ENCODE measurements around the gene ANO3.
"Not testable (repeated sequence)": the region's sequence is repeated elsewhere in the genome, so short reads cannot be mapped to it uniquely, and the experiment has no call there.

ANO3 gene

DNA sequence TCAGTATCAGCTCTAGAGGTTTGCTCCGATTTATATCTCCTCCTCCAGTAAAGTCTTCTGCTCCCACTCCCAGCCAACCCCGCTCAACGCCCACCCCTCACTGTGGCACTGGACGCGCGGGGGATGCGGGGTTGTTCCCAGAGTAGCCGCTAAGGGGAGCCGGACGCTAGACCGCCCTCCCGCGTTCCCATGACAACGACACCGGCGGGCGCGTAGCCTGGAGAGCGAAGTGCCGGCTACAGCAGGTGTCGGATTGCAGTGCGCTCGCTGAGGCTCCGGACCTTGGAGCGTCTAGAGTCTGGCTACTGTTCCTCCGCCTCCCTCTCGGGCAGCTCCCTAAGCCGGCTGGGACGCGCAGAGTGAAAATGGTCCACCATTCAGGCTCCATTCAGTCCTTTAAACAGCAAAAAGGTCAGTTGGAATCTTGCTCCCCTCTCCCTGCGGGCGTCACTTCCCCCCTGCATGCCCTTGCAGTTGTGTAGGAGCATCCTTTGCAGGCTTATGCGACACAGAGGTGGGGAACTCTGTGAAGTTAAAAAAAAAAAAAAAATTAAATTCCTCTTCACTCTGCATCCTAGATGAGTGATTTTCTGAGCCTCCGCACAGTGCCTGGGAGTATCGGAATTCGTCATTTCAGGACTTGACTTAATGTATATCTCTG is at the start of gene ANO3:
TSS of gene ANO3 (plus strand) at position 220 of the 661 bp plus-strand sequence. CDS start at position 366, 146 bp downstream.
- DNase-seq = no peak

DNA sequence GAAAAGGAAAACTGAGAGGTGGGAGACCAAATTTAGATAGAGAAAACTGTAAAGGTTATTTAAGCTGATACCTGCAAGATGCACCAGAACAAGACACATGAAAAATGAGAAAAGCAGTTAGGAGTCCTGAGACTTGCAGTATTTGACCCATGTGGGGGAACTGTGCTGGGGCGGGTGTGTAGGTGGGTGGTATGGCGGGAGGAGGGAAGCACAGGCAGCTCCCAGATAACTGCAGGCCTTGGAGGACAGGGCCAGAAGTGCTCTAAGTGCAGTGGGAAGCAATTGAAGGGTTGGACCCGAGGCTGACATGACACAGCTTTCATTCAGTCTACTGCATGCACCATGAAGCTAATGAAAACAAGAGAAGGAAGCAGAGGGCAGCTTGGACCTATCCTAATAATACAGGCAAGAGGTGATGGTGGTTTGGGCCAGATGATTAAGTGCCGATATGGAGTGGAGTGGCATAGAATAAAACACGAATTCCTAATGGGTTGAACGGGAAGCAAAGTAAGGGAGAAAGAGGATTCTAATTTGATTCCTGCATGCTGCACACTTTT is 48.0 kb upstream of the ANO3 start:
- DNase-seq = no peak

DNA sequence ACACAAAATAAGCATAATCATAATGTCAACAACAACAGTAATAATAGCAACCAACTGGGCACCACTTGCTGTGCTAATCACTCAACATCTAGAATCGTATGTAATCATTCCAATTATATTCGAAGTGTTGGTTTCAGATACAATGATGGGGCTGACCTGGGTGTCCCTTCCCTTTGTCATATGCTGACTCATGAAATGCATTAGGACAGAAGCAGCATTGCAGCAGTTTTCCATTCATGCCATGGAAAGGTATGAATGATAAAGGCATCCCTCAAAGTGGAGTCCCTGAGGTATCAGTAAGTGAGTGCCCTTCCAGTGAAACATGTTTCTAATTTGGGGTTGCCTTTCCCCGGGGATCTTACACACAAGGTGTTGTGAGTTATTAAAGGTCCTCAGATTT is 46.3 kb upstream of the ANO3 start:
- DNase-seq = no peak

DNA sequence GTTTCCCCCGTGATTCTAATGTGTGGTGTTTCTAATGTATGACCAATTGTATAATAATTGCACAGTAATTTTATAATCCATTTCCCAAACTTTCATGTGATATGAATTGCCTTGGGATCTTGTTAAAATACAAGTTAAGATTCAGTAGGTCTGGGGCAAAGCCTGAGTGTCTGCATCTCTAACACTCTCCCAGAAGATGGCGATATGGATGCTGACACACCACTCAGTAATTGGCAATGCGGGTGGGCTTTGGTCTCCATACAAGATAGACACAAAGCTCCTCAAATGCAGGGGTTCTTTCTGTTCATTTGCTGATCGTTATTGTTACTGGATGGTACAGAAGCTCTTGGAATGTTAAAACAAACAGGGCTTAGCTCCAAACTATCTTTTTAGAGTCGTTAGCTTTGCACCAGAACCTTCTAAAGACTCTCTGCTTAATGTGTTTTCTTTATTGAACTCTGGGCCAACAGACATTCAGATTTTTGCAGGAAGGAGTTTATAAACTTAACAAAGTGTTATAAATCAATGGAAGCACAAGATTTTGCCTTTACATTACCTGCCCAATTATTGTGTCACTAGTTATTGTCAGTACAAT is 45.4 kb upstream of the ANO3 start:
- no peak for DNase-seq

DNA sequence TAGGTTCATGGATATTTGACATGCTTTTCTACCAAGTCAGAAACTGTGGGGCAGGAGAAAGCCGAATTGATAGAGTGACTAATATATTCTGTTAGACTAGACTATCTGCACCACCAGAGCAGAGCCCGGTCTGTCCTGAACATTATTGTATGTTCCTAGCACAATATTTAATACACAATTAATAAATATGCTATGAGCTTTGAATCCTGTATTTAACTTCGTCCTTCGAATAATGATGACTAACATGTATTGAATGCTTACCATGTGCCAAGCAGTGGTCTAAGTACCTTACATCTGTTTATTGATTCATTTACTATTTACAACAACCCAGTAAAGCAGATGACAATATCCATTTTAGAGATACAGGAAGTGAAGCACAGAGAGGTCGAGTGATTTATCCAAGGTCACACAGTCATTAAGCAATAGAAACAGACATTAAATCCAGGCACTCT is 44.8 kb upstream of the ANO3 start:
- no peak for DNase-seq

DNA sequence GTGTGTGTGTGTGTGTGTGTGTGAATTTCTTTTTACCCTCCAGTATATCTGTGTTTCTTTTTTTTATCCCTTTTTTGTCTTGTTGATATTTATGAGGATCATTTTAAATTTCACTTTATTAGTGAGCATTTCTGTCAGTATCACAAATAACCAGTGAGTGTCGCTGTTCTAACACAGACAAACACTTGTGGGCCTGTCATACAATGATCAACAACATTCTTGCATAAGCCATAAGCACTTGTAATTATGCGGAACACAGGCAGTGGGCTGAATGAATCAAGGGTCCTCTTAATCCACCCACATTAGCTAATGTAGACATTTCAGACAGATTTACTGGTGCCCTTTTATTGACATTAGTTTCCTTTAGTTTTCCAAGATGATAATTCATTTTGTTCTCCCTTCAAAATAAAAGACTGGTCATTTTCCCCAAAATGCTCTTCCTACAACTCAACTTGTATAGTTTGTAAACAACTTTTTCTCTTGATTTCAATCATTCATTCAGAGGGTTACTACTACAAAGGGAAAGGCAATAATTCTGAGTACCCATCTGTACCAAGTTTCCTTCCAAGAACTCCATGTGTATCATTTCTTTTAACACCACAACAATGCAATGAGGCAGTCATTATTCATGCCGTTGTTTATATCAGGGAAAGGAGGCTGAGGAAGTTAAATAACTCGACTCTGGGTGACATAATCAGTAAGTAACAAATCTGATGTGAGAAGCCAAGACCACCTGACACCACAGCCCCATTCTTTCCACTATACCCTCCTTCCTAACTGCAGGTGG is 34.5 kb upstream of the ANO3 start:
- no peak for DNase-seq

DNA sequence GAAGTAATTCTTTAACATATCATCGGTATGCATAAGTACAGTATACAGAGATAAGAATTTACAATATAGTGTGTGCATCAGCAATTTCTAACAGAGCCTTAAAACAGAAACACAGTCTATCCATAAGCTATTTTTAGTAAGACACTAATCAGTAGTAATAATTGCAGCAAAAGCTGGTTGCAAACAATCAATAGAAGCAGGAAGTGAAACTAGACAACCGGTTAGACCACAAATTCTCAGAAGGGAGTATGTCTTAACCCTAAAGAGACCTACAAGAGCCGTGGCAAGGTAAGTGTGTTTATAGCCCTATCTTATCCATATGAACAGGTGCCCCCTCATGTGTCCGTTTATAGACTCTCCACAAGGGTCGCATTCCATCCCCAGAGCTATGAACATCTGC is 15.6 kb upstream of the ANO3 start:
- DNase-seq = not testable (repeated sequence)

DNA sequence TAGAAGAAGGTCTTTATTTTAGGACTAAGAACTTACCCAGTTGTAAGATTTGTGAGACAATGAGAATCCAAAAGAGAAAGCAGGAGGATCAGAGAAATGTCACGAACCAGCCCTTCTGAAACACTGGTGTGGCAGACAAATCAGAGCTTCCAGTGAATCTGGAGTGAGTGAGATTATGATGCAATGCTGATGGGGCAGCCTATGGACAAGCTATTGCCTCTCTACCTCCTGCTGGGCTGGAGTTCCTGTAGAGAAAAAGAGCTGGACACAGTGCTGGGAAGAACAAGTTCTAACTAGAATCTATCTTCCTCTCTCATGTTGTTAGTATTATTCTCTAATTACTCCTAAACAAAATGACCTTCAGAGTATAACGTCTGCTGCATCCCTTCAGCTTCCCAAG is 12.0 kb upstream of the ANO3 start:
- DNase-seq = no peak

DNA sequence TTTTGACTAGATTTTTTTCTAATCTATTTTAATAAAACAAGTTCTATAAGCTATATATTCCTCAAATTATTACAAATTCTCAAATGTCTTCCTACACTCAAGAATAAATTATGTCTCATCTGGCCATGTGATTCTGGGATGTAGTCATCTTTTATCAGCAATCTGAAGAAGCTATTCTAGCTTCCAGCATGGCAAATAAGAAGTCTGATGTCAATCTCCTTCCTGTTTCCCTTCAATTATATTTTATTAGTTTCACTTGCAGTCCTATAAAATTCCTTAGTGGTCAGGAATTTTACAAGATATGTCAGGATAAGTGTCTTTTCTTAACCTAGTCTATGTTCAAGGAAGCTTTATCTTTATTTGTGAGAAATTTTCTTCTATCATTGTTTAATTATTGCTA is 10.4 kb upstream of the ANO3 start:
- no peak for DNase-seq

DNA sequence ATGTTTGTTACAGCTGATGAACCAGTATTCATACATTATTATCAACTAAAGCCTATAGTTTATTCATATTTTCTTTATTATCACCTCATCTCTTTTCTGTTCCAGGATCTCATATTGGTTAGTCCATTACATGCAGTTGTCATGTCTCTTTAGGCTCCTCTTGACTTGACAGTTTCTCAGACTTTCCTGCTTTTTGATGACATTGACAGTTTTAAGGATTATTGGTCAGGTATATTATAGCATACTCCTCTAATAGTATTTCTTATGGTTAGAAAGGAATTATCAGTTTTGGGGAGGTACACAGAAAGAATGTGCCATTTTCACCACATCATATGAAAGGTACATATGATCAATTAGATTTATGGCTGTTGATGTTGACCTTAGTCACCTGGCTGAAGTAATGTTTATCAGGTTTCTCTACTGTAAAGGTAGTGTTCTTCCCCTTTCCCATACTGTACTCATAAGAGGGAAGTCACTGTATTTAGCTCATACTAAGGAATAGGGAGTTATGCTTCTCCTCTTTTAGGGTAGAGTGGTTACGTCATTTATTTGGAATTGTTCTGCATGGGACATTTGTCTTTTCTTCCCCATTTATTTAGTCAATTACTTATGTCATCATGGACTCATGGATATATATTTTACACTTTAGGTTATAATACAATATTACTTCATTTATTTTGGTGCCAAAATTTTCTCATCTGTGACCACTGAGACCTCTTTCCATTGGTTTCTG is 9.4 kb upstream of the ANO3 start:
- no peak for DNase-seq

DNA sequence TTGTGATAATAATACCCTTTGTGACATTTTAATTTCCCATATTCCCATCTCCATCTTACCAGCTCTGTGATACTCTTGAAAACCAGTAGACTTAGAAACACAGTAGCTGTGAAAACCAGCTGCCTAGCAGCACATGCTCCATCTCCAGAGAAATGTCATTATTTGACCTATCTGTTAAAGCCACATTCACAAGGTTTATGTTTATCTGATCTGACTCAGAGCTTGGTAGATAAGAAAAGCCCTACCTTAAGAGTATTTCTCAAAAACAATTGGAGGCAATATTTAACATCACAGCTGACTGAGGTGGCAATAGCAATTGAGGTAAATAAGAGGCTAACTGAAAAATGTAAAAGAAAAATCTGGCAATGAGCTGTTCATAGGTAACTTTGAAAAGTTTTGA is 8.1 kb upstream of the ANO3 start:
- DNase-seq = no peak

DNA sequence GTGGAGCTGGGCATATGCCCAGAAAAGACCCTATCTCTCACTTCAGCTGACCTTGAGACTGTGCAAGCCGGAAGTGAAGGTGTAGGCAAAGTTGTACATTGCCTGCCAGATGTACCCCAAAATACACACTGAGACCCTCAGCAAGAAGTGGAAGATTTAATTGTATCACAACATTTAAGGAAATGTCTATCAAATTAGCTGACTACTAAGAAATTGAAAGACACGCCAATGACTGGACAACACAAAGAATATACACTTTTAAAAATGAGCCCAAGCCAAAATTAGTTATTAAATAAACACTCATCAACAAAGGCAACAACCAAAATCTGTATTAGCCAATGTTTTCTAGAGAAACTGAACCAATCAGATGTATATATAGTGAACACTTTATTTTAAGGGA is 7.7 kb upstream of the ANO3 start:
- DNase-seq = no peak

DNA sequence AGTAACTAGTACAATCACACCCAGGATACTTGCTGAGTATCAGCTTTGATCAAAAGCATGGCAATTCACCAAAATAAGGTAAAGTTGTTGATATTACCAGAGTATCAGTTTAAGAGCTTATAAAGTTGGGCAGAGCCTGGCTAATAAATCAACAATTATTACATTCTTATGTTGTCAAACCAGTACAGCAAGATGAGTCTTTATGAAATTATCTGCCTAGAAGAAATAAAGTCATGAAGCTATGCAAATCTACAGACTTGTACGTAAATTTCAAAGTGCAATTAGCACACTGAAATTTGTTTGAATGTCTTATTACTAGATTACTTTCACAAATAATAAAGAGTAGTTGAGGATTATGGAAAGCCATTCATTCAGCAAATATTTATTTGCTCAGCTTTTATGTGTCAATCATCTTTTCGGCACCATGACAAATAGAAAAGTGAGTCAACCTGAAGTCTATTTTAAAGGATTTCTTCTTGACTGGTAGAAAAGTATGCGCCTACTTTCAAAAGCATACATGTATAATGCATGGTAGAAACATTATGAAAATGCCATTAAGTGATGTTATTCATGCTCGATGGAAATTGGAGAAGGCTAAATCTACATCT is 5.0 kb upstream of the ANO3 start:
- DNase-seq = no peak

DNA sequence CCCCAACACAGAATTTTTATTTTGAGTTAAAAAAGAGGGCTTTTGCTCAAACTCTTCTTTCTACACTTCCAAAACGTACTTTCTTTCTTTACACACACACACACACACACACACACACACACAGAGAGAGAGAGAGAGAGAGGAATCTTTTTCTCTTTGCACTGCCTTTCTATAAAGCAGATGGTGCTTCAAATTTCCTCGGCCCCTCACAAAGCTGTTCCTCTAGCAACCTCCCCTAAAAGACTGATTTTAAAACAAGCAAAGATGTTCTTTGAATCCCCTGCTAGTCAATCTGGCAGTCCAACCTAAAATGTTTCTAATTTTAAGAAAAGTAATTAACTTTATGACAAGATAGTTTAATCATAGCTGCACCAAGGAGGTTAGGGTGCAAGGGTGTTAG is 2.7 kb upstream of the ANO3 start:
- DNase-seq = no peak

DNA sequence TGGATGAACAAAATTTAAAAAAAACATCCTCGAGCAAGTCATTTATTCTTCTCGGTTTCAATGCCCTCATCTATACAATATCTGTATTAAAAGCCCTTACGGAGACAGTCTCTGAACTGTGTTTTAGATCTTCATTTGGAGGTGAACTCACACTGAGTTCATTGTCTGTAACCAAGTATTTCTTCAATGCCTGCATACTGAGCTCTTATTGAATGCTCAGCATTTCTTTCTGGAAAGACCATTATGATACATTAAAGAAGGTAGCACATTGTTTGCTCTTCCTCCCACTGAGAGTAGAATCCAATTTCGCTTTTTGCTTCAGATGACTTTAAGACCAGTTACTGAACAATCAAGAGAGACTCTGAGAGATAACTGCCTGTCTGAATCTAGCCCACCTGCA is 1.7 kb upstream of the ANO3 start:
- DNase-seq = no peak

DNA sequence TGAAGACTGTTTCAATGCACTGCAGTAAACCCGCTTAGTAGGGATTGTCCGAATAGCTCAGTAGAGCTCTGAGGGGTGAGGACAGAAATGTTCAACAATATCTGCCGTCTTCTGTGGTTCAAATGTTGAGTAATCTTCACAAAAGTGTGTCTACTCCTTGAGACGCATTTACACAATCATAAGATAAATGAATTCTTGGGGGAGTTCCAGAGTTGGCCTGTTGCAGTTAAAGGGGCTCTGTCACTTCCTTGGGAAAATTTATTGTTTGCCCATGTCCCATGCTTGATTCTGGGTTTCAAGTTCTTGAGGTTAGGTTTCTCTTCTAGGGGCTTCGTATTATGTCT is 614 bp downstream of the ANO3 start:
- no peak for DNase-seq

DNA sequence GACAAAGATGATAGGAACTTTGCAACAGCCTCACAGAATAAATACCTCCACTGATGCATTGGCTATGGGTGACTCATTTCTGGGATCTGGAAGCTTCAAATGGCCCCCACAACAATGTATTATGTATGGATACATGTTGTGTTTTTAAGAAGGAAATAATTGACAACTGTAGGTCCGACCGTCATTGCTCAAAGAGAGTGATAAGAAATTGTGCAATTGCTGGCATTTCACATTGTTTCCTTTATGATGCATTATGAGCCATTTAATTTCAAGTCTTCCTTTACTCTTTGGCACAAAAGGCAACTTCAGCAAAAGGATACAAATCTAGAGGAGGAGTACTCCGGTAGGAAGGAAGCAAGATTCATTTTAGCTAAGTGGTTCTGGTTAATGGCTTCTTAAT is 2.0 kb downstream of the ANO3 start:
- DNase-seq = no peak

DNA sequence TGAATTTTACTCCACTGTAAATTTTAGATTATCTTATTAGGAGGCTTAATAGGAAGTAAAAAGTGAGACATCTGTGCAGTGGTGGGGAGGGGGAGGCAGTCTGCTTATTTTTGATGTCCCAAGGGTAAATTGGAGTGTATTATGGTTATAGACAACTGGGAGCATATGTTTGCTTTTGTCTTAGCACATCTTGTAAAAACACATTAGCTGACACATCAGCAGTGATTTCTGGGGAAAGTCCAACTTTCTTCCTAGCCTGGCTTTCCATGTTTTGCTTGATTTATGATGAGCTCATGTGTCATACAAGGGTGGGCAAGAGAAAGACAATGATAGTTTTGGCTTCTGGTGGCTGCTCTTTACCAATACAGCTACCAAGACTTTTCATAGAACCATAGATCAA is 4.0 kb downstream of the ANO3 start:
- DNase-seq = no peak

DNA sequence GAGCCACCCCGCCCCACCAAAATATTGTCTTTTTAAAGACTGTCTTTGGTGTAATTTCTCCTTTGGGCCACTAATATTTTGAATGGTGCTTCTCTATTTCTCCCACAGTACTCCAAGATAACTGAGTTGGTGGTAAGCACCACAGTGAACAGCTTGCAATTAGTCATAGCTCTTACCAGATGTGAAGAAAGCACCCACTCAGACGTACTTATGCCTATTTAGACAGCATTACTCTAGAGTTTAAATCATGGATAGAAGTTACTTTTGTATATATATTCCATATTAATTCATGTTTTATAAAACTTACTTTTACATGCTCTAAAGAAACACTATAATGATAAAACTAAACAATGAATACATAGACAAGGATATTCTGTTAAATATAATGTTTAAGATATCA is 12.7 kb downstream of the ANO3 start:
- DNase-seq = no peak

DNA sequence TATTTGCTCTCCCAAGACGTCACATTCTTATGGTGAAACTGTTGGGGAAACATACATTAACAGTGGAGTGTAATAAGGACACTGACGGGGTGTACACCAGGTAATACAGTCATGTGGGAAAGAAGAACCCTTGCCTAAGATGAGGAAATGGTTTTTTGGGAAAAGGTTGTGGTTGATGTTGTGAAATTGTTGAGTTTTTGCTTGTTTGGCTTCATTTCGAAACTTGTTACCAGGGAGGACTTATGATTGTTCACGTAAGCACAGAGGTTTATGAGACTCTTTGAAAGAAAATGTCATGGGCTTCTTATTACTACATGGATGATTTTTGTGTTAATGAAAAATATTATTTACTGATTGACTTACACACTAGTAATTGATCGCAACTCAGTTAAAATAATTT is 16.8 kb downstream of the ANO3 start:
- DNase-seq = no peak

DNA sequence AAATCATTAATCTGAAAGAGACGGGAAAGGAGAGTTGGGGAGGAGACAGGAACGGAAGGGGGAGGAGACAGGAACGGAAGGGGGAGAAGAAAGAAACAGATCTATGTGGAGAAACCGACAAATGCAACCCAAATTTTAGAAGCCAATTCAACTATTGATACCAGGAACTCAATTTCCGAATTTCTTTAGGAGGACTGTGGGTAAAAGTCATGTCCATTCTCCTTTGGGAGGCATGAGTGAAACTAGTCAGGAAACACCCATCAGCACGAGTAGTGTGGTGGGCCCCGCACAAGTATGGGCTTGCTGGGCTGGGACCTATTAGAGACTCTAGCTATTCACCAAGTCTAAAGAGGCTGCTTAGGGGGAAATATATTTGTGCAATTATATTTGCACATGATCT is 18.1 kb downstream of the ANO3 start:
- DNase-seq = no peak

DNA sequence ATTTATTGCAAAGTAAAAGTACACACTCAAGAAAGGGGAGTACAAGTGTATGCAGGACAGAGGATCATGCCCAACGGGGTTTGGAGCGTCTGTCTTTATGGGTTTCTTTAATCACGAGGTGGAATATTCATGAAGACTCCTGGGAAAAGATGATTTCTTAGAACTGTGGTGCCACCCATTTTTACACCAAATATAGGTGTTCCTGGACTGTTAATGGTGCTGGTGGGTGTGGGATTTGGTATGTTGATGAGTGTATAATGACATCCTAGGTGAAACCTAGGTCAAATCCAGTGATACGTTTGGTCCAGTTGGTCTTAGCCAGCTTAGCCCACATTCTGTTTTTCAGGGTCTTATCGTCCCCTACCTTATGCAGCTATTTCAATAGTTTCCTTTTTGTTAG is 21.1 kb downstream of the ANO3 start:
- DNase-seq = no peak

DNA sequence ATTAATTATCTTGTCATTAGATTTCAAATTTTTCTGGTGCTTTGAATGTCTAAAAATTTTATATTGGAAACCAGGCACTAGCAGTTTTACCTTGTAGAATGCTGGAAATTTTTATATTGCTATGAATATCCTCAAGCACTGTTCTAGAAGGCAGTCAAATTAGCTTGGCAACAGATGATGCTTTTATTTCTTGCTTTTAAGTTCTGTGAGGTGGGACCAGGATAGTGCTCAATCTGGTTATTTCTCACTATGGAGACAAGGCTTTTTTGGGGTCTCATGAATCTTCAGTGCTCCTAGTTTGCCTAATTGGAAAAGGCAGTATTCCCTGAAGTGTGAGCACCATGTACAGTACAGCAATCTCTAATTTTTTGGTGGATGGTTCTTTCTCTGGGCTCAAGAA is 27.1 kb downstream of the ANO3 start:
- DNase-seq = no peak

Data from CD4-positive, alpha-beta T cell treated with Interferon gamma for 1 hour (primary cell).